ENCODE data around the gene GRAP. TPM values are rescaled to one million over a fixed set of nuclear protein-coding genes. Genes with fewer than 3 reads are reported as not detected.
"Not testable (repeated sequence)": the region's sequence is repeated elsewhere in the genome, so short reads cannot be mapped to it uniquely, and the experiment has no call there.

The GRAP gene
- total RNA-seq, 1 experiment from 2014 or later: not detected

DNA sequence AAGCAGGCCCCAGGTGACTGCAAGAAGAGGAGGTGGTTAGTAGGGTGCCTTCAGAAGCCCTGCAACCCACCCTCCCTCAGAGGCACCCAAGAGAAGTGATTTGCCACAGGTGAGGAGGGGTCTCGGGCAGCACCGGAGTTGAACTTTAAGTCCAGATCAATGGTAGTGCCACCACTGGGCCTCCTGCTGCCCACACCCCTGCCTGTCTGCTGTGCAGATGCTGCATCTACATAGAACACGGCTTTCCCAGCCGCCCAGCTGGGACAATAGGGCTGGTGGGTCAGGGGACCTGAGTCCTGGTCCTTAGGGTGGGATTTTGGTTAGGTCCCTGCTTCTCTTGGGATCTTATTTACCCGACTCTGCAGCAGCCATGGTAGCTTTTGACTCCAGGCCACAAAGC, 24.6 kb downstream of the GRAP start:
- no peak for DNase-seq
- no peak overlapping the region for H3K4me3 Mint-ChIP-seq (ENCODE audit: low read depth, unreplicated experiment)
- H3K9me3 Mint-ChIP-seq (ENCODE audit: low read depth, unreplicated experiment): no peaks in the 10 kb centered on the region
- TF ChIP-seq, protein P1, sequence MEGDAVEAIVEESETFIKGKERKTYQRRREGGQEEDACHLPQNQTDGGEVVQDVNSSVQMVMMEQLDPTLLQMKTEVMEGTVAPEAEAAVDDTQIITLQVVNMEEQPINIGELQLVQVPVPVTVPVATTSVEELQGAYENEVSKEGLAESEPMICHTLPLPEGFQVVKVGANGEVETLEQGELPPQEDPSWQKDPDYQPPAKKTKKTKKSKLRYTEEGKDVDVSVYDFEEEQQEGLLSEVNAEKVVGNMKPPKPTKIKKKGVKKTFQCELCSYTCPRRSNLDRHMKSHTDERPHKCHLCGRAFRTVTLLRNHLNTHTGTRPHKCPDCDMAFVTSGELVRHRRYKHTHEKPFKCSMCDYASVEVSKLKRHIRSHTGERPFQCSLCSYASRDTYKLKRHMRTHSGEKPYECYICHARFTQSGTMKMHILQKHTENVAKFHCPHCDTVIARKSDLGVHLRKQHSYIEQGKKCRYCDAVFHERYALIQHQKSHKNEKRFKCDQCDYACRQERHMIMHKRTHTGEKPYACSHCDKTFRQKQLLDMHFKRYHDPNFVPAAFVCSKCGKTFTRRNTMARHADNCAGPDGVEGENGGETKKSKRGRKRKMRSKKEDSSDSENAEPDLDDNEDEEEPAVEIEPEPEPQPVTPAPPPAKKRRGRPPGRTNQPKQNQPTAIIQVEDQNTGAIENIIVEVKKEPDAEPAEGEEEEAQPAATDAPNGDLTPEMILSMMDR (IDR thresholded peaks at IDR 0.05; ENCODE audit: unreplicated experiment): no peak
- intact Hi-C loops (cut with micrococcal nuclease; ENCODE audit: unreplicated experiment): no loop called here
- H3K27me3 Mint-ChIP-seq (ENCODE audit: unreplicated experiment): no peaks in the 10 kb centered on the region
- no TSS peak for BruUV-seq (replicated peaks)
- H3K36me3 Mint-ChIP-seq (ENCODE audit: insufficient read depth, unreplicated experiment): no peaks in the 10 kb centered on the region
- CTCF ChIA-PET: no interaction called here
- no peak overlapping the region for H3K27ac Mint-ChIP-seq (ENCODE audit: unreplicated experiment)
- H3K4me1 Mint-ChIP-seq (ENCODE audit: low read depth, unreplicated experiment): no peaks in the 10 kb centered on the region

DNA sequence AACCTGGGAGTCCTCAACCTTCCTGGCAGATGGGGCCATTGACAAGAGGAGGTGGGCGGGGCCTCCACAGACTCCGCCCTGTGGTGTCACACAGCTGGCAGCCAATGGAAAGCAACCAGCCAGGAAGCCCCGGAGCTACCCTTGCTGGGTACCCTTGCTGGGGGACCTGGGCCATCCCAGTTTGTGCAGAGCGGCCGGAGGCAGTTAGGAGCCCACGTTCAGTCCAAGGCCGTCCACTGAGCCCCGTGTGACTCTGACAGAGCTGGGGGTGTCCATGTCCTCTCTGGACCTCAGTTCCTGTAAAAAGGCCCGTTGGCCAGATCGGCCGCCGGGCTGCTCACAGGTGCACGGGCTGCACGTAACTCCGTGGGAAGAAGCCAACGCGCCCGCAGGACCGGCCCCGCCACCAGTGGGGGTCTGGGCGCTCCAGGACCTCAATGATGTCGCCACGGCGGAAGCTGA, 25.1 kb downstream of the GRAP start:
- TF ChIP-seq, protein P1 (IDR thresholded peaks at IDR 0.05; ENCODE audit: unreplicated experiment): no peak
- no peaks in the 10 kb centered on the region for H3K9me3 Mint-ChIP-seq (ENCODE audit: low read depth, unreplicated experiment)
- no peak for DNase-seq
- no peaks in the 10 kb centered on the region for H3K4me1 Mint-ChIP-seq (ENCODE audit: low read depth, unreplicated experiment)
- no TSS peak for BruUV-seq (replicated peaks)
- CTCF ChIA-PET: no interaction called here
- H3K4me3 Mint-ChIP-seq (ENCODE audit: low read depth, unreplicated experiment): no peak overlapping the region
- H3K27me3 Mint-ChIP-seq (ENCODE audit: unreplicated experiment): no peaks in the 10 kb centered on the region
- no peak overlapping the region for H3K27ac Mint-ChIP-seq (ENCODE audit: unreplicated experiment)
- intact Hi-C loops (cut with micrococcal nuclease; ENCODE audit: unreplicated experiment): no loop called here
- no peaks in the 10 kb centered on the region for H3K36me3 Mint-ChIP-seq (ENCODE audit: insufficient read depth, unreplicated experiment)

DNA sequence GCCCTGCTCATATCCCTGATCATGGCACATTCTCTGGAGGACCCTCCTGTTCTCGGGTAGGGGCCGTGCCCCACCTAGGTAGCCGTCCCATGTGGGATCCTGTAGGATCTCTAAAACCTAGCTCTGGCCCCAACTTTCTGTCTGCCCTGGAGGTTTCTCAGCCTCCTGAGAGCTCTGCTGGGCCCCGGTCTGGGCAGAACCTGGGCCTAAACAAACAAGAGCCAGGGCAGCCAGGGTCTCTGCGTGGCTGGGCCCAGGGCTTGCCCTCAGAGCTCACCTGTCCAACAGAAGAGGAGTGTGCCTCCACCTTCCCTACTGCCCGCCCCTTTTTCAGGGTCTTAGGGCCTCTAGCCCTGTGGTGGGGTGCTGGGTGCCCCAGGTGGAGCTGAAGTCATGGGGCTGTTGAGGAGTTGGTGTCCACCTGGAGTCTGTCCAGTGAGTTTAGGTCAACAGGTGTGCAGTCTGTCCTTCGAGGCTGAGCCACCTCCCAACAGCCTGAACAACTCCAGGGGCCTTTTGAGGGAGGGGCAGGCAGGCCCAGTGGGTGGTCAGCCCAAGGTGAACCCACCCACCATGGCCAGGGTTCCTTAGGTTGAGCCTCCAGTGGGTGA, 25.6 kb downstream of the GRAP start:
- CTCF ChIA-PET; H3K9me3 Mint-ChIP-seq (ENCODE audit: low read depth, unreplicated experiment); BruUV-seq (replicated peaks); H3K4me3 Mint-ChIP-seq (ENCODE audit: low read depth, unreplicated experiment); H3K27me3 Mint-ChIP-seq (ENCODE audit: unreplicated experiment); intact Hi-C loops (cut with micrococcal nuclease; ENCODE audit: unreplicated experiment); DNase-seq; H3K27ac Mint-ChIP-seq (ENCODE audit: unreplicated experiment); H3K4me1 Mint-ChIP-seq (ENCODE audit: low read depth, unreplicated experiment); H3K36me3 Mint-ChIP-seq (ENCODE audit: insufficient read depth, unreplicated experiment): not testable (repeated sequence)

DNA sequence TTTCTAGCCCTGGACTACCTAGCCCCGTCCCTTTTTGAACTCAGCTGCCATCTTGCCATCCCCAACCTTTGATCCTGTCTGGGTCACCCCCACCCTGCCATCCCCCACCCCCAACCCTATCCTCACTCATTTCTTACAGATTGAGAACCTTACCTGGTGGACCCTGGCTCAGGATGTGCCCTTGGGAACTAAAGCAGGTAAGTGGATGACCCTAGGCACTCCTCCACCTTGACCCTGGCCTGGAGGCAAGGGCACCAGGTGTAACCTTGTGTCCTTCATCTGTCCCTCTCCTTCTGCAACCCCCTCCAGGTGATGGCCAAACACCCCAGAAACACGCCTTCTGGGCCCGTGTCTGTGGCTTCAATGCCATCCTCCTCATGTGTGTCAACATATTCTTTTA, 26.7 kb downstream of the GRAP start:
- Mint-ChIP-seq H3K4me1 (ENCODE audit: low read depth, unreplicated experiment) (peaks cover 8% of the 10 kb centered on the region), H3K27ac (ENCODE audit: unreplicated experiment) (no peak overlapping the region), H3K4me3 (ENCODE audit: low read depth, unreplicated experiment) (no peak overlapping the region), H3K27me3 (ENCODE audit: unreplicated experiment) (no peaks in the 10 kb centered on the region), H3K36me3 (ENCODE audit: insufficient read depth, unreplicated experiment) (no peaks in the 10 kb centered on the region), H3K9me3 (ENCODE audit: low read depth, unreplicated experiment) (no peaks in the 10 kb centered on the region)
- intact Hi-C loops (cut with micrococcal nuclease; ENCODE audit: unreplicated experiment): no loop called here
- TF ChIP-seq, protein P1 (IDR thresholded peaks at IDR 0.05; ENCODE audit: unreplicated experiment): no peak
- DNase-seq: no peak
- BruUV-seq (replicated peaks): no TSS peak
- CTCF ChIA-PET: no interaction called here

DNA sequence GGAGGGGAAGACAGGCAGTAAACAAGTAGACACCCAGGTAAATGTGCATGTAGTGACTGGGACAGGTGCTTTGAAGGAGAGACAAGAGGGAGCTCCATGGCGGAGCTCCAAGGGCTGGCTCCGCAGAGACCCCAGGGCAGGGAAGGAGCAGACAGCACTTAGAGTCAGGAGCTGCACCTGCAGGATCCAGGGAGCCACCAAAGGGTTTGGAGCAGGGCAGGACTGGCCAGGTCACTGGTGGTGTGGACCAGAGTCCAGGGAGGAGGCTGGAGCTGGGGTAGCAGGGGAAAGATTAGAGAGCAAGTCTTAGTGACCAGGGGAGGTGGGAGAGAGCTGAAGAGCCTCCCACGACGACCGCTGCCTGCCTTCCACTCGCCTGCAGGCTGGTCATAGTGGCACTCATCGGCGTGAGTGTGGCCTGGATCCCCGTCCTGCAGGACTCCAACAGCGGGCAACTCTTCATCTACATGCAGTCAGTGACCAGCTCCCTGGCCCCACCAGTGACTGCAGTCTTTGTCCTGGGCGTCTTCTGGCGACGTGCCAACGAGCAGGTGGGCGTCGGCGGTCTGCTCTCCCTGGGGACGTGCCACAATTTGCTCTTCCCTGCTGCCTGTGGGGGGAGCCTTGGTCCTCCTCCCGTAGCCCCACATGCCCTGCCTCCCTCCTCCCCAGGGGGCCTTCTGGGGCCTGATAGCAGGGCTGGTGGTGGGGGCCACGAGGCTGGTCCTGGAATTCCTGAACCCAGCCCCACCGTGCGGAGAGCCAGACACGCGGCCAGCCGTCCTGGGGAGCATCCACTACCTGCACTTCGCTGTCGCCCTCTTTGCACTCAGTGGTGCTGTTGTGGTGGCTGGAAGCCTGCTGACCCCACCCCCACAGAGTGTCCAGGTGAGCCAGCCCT, 27.5 kb downstream of the GRAP start:
- H3K27me3 Mint-ChIP-seq (ENCODE audit: unreplicated experiment): no peaks in the 10 kb centered on the region
- intact Hi-C loops (cut with micrococcal nuclease; ENCODE audit: unreplicated experiment): no loop called here
- peaks cover 8% of the 10 kb centered on the region for H3K4me1 Mint-ChIP-seq (ENCODE audit: low read depth, unreplicated experiment)
- H3K9me3 Mint-ChIP-seq (ENCODE audit: low read depth, unreplicated experiment): no peaks in the 10 kb centered on the region
- BruUV-seq (replicated peaks): no TSS peak
- no peak overlapping the region for H3K27ac Mint-ChIP-seq (ENCODE audit: unreplicated experiment)
- no peak for DNase-seq
- TF ChIP-seq, protein P1 (IDR thresholded peaks at IDR 0.05; ENCODE audit: unreplicated experiment): no peak
- no peaks in the 10 kb centered on the region for H3K36me3 Mint-ChIP-seq (ENCODE audit: insufficient read depth, unreplicated experiment)
- CTCF ChIA-PET: no interaction called here
- no peak overlapping the region for H3K4me3 Mint-ChIP-seq (ENCODE audit: low read depth, unreplicated experiment)

Data from Calu3 (cell line).